Measurements from ENCODE around the gene TTC17. TPM values are rescaled to one million over a fixed set of nuclear protein-coding genes. Genes with fewer than 3 reads are reported as not detected.
"Not testable (repeated sequence)": the region's sequence is repeated elsewhere in the genome, so short reads cannot be mapped to it uniquely, and the experiment has no call there.

The TTC17 gene
- total and polyA plus RNA-seq, 2 of the 8 experiments (the other 6 are each of a cell fraction or from before 2014, with no cell fraction given): 65.1 to 80.1 TPM

DNA sequence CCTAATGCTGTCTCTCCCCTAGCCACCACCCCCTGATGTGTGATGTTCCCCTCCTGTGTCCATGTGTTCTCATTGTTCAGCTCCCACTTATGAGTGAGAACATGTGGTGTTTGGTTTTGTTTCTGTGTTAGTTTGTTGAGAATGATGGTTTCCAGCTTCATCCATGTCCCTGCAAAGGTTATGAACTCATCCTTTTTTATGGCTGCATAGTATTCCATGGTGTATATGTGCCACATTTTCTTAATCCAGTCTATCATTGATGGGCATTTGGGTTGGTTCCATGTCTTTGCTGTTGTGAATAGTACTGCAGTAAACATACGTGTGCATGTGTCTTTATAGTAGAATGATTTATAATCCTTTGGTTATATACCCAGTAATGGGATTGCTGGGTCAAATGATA, 72.2 kb downstream of the TTC17 start:
- H2BK12ac ChIP-seq (ENCODE audit: low read depth, low read length); DNase-seq (ENCODE audit: low read depth in 1 of 2, low spot score in 2 of 2); H3K79me1 ChIP-seq (ENCODE audit: low read depth, low read length); H3K4me1 ChIP-seq (replicated peaks in 1 of 4; ENCODE audit: control insufficient read depth in 3 of 4, insufficient read depth in 4 of 4, low read length in 3 of 4); H4K5ac ChIP-seq (ENCODE audit: insufficient read length, low read depth, low read length); H3K9me3 ChIP-seq (ENCODE audit: insufficient read depth in 2 of 2, low read depth in 1 of 2, low read length in 1 of 2); H2AFZ ChIP-seq (ENCODE audit: low read length); H3K14ac ChIP-seq (ENCODE audit: insufficient read length); H3K4me3 ChIP-seq (ENCODE audit: extremely low read depth in 1 of 4, insufficient read depth in 2 of 4, low read depth in 3 of 4, low read length in 4 of 4); H3K36me3 ChIP-seq (ENCODE audit: control insufficient read depth in 2 of 4, insufficient read depth in 4 of 4, low read length in 3 of 4); H2AK5ac ChIP-seq (ENCODE audit: low read depth, low read length); H2BK5ac ChIP-seq (ENCODE audit: low read depth, low read length); H2BK15ac ChIP-seq (ENCODE audit: low read length); H3K4ac ChIP-seq (replicated peaks; ENCODE audit: insufficient read length, low read depth, low read length); H3K23ac ChIP-seq (ENCODE audit: insufficient read length); H4K8ac ChIP-seq (ENCODE audit: extremely low read depth, insufficient read depth, low read length); H3K27ac ChIP-seq (ENCODE audit: low read depth, low read length); H3K23me2 ChIP-seq (ENCODE audit: low read depth, low read length); H3K9ac ChIP-seq (replicated peaks in 1 of 4; ENCODE audit: extremely low read depth in 1 of 4, low read depth in 3 of 4, low read length in 3 of 4); H3K79me2 ChIP-seq (ENCODE audit: control insufficient read depth in 1 of 2, insufficient read depth in 2 of 2, low read length in 2 of 2); H3K18ac ChIP-seq (ENCODE audit: extremely low read depth, low read length); H4K91ac ChIP-seq (replicated peaks; ENCODE audit: insufficient read length, low read length); H4K20me1 ChIP-seq (replicated peaks in 1 of 2; ENCODE audit: control insufficient read depth in 1 of 2, insufficient read depth in 2 of 2, low read length in 2 of 2); H3K4me2 ChIP-seq (ENCODE audit: insufficient read depth in 1 of 2, low read depth in 2 of 2, low read length in 2 of 2); H2BK20ac ChIP-seq (ENCODE audit: low read length); H3K27me3 ChIP-seq (replicated peaks in 1 of 4; ENCODE audit: control insufficient read depth in 3 of 4, extremely low read depth in 1 of 4, insufficient read depth in 3 of 4, low read length in 3 of 4); FAIRE-seq; H2BK120ac ChIP-seq (replicated peaks; ENCODE audit: low read depth, low read length); POLR2A ChIA-PET (ENCODE audit: partially characterized antibody); H3K56ac ChIP-seq (replicated peaks; ENCODE audit: insufficient read length, low read depth, low read length): not testable (repeated sequence)
- 100% methylated on average over 1 of the region's 1 CpG; no CpG with 5 or more reads in 1 of the 2 experiments for WGBS, 2 experiments (ENCODE audit: extremely low coverage in 1 of 2, insufficient coverage in 1 of 2, insufficient read length in 1 of 2, insufficient replicate concordance in 2 of 2, low coverage in 1 of 2, low lambda C conversion rate in 2 of 2, missing lambda C conversion rate in 1 of 2)
- CTCF ChIA-PET (ENCODE audit: partially characterized antibody): interaction anchor here (1.1 kb wide), 1 partner anchor 14 kb away, joined by 3 read pairs; no protein-coding TSS in a partner anchor

Data from H1 (cell line).